HEK293T (cell line): ENCODE data around the gene SLCO4A1.

ENCODE experiments used
- CTCF ChIA-PET: fragments of 350-600 bp; formaldehyde crosslinking; extraction: SDS; loops from one replicate; lab custom pipeline; 2021; ENCODE audit warnings: antibody characterized with exemption, inconsistent platforms; lab: Yijun Ruan, JAX
- POLR2A ChIA-PET: fragments of 350-600 bp; formaldehyde crosslinking; extraction: SDS; loops from one replicate; lab custom pipeline; 2020; ENCODE audit warnings: antibody characterized with exemption, inconsistent platforms; lab: Yijun Ruan, JAX
- DNase-seq: peaks from one replicate; pipeline ENCODE4 v3.0.0; 2012; ENCODE audit warnings: mixed read lengths; ENCODE audit errors: extremely low spot score
- ARNT ChIP-seq: fragments of 450-650 bp; IDR thresholded peaks from 2 replicates; pipeline ENCODE4 v1.6.1; 2017; ENCODE audit warnings: mild to moderate bottlenecking
- BHLHE40 ChIP-seq: fragments of 450-650 bp; IDR thresholded peaks from 2 replicates; pipeline ENCODE4 v1.6.1; 2016; ENCODE audit warnings: mild to moderate bottlenecking, moderate library complexity, borderline replicate concordance
- CTBP1 ChIP-seq: fragments of 450-650 bp; IDR thresholded peaks from 2 replicates; pipeline ENCODE4 v1.6.1; 2016; ENCODE audit warnings: borderline replicate concordance
- ELF4 ChIP-seq: fragments of 450-650 bp; IDR thresholded peaks from 2 replicates; pipeline ENCODE4 v1.6.1; 2017; ENCODE audit warnings: antibody characterized with exemption
- FOXA1 ChIP-seq: fragments of 450-650 bp; IDR thresholded peaks from 2 replicates; pipeline ENCODE4 v1.6.1; 2016; ENCODE audit warnings: mild to moderate bottlenecking
- FOXK2 ChIP-seq: fragments of 450-650 bp; IDR thresholded peaks from 2 replicates; pipeline ENCODE4 v1.6.1; 2016; ENCODE audit warnings: mild to moderate bottlenecking
- FOXM1 ChIP-seq: fragments of 450-650 bp; IDR thresholded peaks from 2 replicates; pipeline ENCODE4 v1.6.1; 2017; ENCODE audit warnings: mild to moderate bottlenecking, borderline replicate concordance
- HDGF ChIP-seq: fragments of 450-650 bp; IDR thresholded peaks from 2 replicates; pipeline ENCODE4 v1.6.1; 2017; ENCODE audit warnings: antibody characterized with exemption, borderline replicate concordance
- L3MBTL2 ChIP-seq: fragments of 450-650 bp; conservative IDR thresholded peaks from 2 replicates; pipeline ENCODE4 v1.6.1; 2016; ENCODE audit warnings: mild to moderate bottlenecking
- LEF1 ChIP-seq: fragments of 450-650 bp; IDR thresholded peaks from 2 replicates; pipeline ENCODE4 v1.6.1; 2017; ENCODE audit warnings: mild to moderate bottlenecking, borderline replicate concordance
- NFRKB ChIP-seq: fragments of 450-650 bp; IDR thresholded peaks from 2 replicates; pipeline ENCODE4 v1.6.1; 2016; ENCODE audit warnings: mild to moderate bottlenecking, moderate library complexity
- SP1 ChIP-seq: fragments of 450-650 bp; IDR thresholded peaks from 2 replicates; pipeline ENCODE4 v1.6.1; 2017
- SUZ12 ChIP-seq: fragments of 450-650 bp; IDR thresholded peaks from 2 replicates; pipeline ENCODE4 v1.6.1; 2016; ENCODE audit warnings: mild to moderate bottlenecking
- TARDBP ChIP-seq: fragments of 450-650 bp; IDR thresholded peaks from 2 replicates; pipeline ENCODE4 v1.6.1; 2016
- ZNF384 ChIP-seq: fragments of 450-650 bp; IDR thresholded peaks from 2 replicates; pipeline ENCODE4 v1.6.1; 2016
- TF ChIP-seq, protein P1 (sequence below): fragments of 450-650 bp; IDR thresholded peaks from 2 replicates; pipeline ENCODE4 v1.6.1; 2016

SLCO4A1 gene

GRCh38 chr20:62686869-62687830 is 44.8 kb downstream of the SLCO4A1 start:
- POLR2A ChIA-PET: interaction anchor here (1.1 to 1.2 kb wide), 2 partner anchors 45 to 64 kb away, joined by 5 to 6 read pairs; partner anchors contain the start of gene SLCO4A1
- no peak for DNase-seq
- TF ChIP-seq NFRKB (no peak), ARNT (no peak), FOXM1 (no peak), CTBP1 (no peak), ZNF384 (no peak), TARDBP (no peak), SUZ12 (no peak), FOXA1 (no peak)
- TF ChIP-seq, protein P1, sequence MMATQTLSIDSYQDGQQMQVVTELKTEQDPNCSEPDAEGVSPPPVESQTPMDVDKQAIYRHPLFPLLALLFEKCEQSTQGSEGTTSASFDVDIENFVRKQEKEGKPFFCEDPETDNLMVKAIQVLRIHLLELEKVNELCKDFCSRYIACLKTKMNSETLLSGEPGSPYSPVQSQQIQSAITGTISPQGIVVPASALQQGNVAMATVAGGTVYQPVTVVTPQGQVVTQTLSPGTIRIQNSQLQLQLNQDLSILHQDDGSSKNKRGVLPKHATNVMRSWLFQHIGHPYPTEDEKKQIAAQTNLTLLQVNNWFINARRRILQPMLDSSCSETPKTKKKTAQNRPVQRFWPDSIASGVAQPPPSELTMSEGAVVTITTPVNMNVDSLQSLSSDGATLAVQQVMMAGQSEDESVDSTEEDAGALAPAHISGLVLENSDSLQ: no peak
- CTCF ChIA-PET: interaction anchor here (1.3 kb wide), 1 partner anchor 13 kb away, joined by 4 read pairs; no protein-coding TSS in a partner anchor

- DNase-seq: no peak
- POLR2A ChIA-PET: no interaction called here
- CTCF ChIA-PET: no interaction called here
- TF ChIP-seq ARNT: no peak
- no peak for TF ChIP-seq ELF4
- no peak for TF ChIP-seq BHLHE40
- TF ChIP-seq LEF1: no peak
- no peak for TF ChIP-seq FOXA1
- TF ChIP-seq, protein P1: no peak
- TF ChIP-seq FOXK2: no peak
- TF ChIP-seq NFRKB: no peak
These were observed 45.8 kb downstream of the SLCO4A1 start for GRCh38 chr20:62688083-62688482.

DNA sequence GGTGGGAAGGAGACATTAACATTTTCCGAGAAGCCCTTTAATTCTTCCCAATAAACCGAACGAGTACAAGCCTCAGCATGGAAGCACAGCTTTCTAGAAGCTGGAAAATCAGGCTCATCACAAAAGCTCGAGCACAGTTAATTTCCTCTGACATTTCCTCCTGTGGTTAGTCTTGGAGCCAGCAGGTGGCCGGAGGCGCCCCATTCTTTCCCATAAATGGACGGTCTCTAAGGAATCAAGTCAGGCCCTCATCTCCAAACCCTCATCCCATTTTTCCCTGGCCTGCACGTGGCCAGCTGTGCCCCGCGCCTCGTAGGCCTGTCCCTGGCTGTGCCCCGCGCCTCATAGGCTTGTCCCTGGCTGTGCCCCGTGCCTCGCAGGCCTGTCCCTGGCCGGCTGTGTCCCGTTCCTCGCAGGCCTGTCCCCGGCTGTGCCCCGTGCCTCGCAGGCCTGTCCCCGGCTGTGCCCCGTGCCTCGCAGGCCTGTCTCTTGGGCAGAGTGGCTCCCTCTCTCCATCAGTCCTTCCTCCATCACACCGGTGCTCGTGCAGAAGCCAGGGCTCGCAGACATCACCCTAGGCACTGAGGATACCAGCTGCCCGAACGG is 46.7 kb downstream of the SLCO4A1 start:
- ChIA-PET CTCF (no interaction called here), POLR2A (no interaction called here)

GRCh38 chr20:62689861-62690260 is 47.6 kb downstream of the SLCO4A1 start:
- CTCF ChIA-PET: no interaction called here
- DNase-seq: no peak
- POLR2A ChIA-PET: no interaction called here
- TF ChIP-seq TARDBP: no peak
- no peak for TF ChIP-seq FOXM1
- no peak for TF ChIP-seq SUZ12
- no peak for TF ChIP-seq ZNF384
- TF ChIP-seq FOXA1: no peak
- TF ChIP-seq, protein P1: no peak
- no peak for TF ChIP-seq ELF4
- no peak for TF ChIP-seq ARNT
- TF ChIP-seq FOXK2: no peak
- no peak for TF ChIP-seq CTBP1
- no peak for TF ChIP-seq L3MBTL2
- no peak for TF ChIP-seq BHLHE40
- no peak for TF ChIP-seq SP1
- no peak for TF ChIP-seq NFRKB
- TF ChIP-seq LEF1: no peak
- no peak for TF ChIP-seq HDGF

More for the DNA sequence above, 46.7 kb downstream of the SLCO4A1 start:
- no peak for DNase-seq
- TF ChIP-seq NFRKB: no peak
- TF ChIP-seq CTBP1: no peak
- no peak for TF ChIP-seq FOXK2
- no peak for TF ChIP-seq HDGF

DNA sequence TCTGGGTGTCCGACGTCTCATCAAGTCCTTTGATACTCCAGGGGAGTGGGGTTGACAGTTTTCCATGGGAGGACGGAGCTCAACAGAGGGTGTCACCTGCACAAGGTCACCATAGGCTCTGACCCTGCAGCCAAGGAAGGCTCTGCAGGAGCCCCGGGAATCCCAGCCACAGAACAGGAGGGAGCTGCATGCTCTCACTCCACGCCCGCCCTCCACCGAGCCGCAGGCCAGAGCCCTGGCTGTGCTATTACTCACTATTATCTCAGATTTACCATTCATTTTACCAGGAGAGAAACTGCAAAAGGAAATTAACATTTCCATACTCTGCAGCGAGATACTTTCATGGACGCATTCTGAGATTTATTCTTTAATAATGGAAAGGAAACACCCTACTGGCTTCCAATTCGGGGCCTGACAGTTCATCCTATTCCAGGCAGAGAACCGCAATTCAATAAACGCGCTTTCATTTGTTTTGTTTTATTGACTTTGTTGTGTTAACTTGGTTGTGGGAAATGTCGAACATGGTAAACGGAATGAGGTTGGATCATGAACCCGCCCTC is 48.0 kb downstream of the SLCO4A1 start:
- no peak for TF ChIP-seq LEF1
- no peak for TF ChIP-seq ARNT
- TF ChIP-seq HDGF: no peak
- TF ChIP-seq TARDBP: no peak
- no peak for TF ChIP-seq ZNF384
- no peak for TF ChIP-seq BHLHE40
- TF ChIP-seq, protein P1: no peak
- no peak for TF ChIP-seq FOXM1
- no peak for TF ChIP-seq SP1
- no peak for TF ChIP-seq FOXK2
- TF ChIP-seq CTBP1: no peak
- no peak for TF ChIP-seq FOXA1
- no peak for TF ChIP-seq ELF4
- ChIA-PET CTCF (no interaction called here), POLR2A (no interaction called here)
- DNase-seq: no peak
